ENCODE measurements around the gene PRPS1L1. TPM values are rescaled to one million over a fixed set of nuclear protein-coding genes. Genes with fewer than 3 reads are reported as not detected.
A peak's percentile ranks its signal among the peaks of the same experiment; 100 is the strongest.

PRPS1L1 gene
- total RNA-seq, 1 experiment from 2014 or later = not detected

DNA sequence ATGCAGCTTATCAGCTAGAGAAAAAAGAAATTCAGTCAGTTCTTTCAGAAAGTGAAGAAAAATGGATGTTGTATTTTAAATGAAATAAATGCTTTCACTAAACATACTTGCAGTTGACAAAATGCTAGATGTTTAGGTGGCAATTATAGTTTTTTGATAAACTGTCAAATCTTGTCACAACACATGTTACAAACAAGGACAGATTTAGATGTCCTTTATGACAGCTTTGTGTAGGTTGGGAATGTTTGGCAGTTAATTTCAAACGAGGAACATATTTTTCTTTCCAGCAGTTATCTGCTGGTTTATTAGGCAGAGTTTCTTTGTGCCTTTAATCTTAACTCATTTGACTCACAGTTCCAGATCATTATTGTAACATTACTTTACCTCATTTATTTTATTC, 3.1 kb upstream of the PRPS1L1 start:
- no peak for TF ChIP-seq EZH2 (IDR thresholded peaks at IDR 0.05; ENCODE audit: borderline replicate concordance, low read depth, low read length, poor library complexity, severe bottlenecking)
- TF ChIP-seq, protein P1, sequence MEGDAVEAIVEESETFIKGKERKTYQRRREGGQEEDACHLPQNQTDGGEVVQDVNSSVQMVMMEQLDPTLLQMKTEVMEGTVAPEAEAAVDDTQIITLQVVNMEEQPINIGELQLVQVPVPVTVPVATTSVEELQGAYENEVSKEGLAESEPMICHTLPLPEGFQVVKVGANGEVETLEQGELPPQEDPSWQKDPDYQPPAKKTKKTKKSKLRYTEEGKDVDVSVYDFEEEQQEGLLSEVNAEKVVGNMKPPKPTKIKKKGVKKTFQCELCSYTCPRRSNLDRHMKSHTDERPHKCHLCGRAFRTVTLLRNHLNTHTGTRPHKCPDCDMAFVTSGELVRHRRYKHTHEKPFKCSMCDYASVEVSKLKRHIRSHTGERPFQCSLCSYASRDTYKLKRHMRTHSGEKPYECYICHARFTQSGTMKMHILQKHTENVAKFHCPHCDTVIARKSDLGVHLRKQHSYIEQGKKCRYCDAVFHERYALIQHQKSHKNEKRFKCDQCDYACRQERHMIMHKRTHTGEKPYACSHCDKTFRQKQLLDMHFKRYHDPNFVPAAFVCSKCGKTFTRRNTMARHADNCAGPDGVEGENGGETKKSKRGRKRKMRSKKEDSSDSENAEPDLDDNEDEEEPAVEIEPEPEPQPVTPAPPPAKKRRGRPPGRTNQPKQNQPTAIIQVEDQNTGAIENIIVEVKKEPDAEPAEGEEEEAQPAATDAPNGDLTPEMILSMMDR (conservative IDR thresholded peaks at IDR 0.05; ENCODE audit: low read depth, low read length) = no peak
- ChIA-PET POLR2A (ENCODE audit: low non-redundant PET) (no interaction called here), CTCF (no interaction called here)
- no peaks in the 10 kb centered on the region for H3K9me3 ChIP-seq (ENCODE audit: low read depth, low read length, poor library complexity, severe bottlenecking)
- intact Hi-C loops (cut with micrococcal nuclease; ENCODE audit: unreplicated experiment) = no loop called here
- H3K27me3 ChIP-seq (replicated peaks; ENCODE audit: insufficient read depth, low read depth, low read length, poor library complexity) = no peaks in the 10 kb centered on the region
- no peak for DNase-seq (ENCODE audit: low spot score)
- H3K4me1 ChIP-seq (ENCODE audit: insufficient read depth, low read length, poor library complexity, severe bottlenecking) = no peaks in the 10 kb centered on the region
- no peaks in the 10 kb centered on the region for H3K36me3 ChIP-seq (ENCODE audit: insufficient read depth, low read length, poor library complexity, severe bottlenecking)
- H3K27ac ChIP-seq (ENCODE audit: low read depth, low read length, poor library complexity, severe bottlenecking) = no peak overlapping the region
- no TSS peak for BruUV-seq (replicated peaks)
- H3K4me3 ChIP-seq (ENCODE audit: low read depth, low read length, poor library complexity, severe bottlenecking) = no peak overlapping the region

- Histone ChIP-seq H3K4me3 (ENCODE audit: low read depth, low read length, poor library complexity, severe bottlenecking) (no peak overlapping the region), H3K9me3 (ENCODE audit: low read depth, low read length, poor library complexity, severe bottlenecking) (no peaks in the 10 kb centered on the region), H3K36me3 (ENCODE audit: insufficient read depth, low read length, poor library complexity, severe bottlenecking) (no peaks in the 10 kb centered on the region), H3K27me3 (replicated peaks; ENCODE audit: insufficient read depth, low read depth, low read length, poor library complexity) (no peaks in the 10 kb centered on the region), H3K27ac (ENCODE audit: low read depth, low read length, poor library complexity, severe bottlenecking) (peak overlapping the region; percentile 36), H3K4me1 (ENCODE audit: insufficient read depth, low read length, poor library complexity, severe bottlenecking) (peaks cover 15% of the 10 kb centered on the region)
- CTCF ChIA-PET = no interaction called here
- BruUV-seq (replicated peaks) = no TSS peak
- TF ChIP-seq, protein P1 (conservative IDR thresholded peaks at IDR 0.05; ENCODE audit: low read depth, low read length) = no peak
- TF ChIP-seq EZH2 (IDR thresholded peaks at IDR 0.05; ENCODE audit: borderline replicate concordance, low read depth, low read length, poor library complexity, severe bottlenecking) = no peak
- POLR2A ChIA-PET (ENCODE audit: low non-redundant PET) = no interaction called here
- intact Hi-C loops (cut with micrococcal nuclease; ENCODE audit: unreplicated experiment) = no loop called here
- DNase-seq (ENCODE audit: low spot score) = peak; percentile 40
These were observed 7.4 kb downstream of the PRPS1L1 start for GRCh38 chr7:18020138-18020715.

DNA sequence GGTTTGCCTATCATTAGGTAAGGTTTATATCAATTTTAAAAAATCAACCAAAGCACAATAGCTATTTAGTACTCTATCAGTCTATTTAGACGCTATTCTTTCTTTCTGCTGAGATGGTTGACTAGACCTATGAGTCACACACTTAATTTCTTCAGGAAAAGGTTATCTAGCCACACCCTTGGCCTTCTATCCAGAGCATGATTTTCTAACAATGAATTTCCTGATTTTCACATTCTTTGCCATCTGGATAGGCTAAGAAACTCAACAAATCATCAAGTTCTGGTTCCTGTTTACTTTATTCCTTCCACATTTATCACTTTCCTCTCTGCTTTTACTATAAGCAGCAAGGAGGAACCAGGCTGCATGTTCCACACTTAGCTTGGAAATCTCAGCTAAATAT, 8.1 kb downstream of the PRPS1L1 start:
- Histone ChIP-seq H3K27ac (ENCODE audit: low read depth, low read length, poor library complexity, severe bottlenecking) (peak overlapping the region; percentile 36), H3K4me3 (ENCODE audit: low read depth, low read length, poor library complexity, severe bottlenecking) (no peak overlapping the region), H3K36me3 (ENCODE audit: insufficient read depth, low read length, poor library complexity, severe bottlenecking) (no peaks in the 10 kb centered on the region), H3K4me1 (ENCODE audit: insufficient read depth, low read length, poor library complexity, severe bottlenecking) (peaks cover 15% of the 10 kb centered on the region), H3K27me3 (replicated peaks; ENCODE audit: insufficient read depth, low read depth, low read length, poor library complexity) (no peaks in the 10 kb centered on the region), H3K9me3 (ENCODE audit: low read depth, low read length, poor library complexity, severe bottlenecking) (no peaks in the 10 kb centered on the region)
- ChIA-PET CTCF (no interaction called here), POLR2A (ENCODE audit: low non-redundant PET) (no interaction called here)
- intact Hi-C loops (cut with micrococcal nuclease; ENCODE audit: unreplicated experiment) = no loop called here
- TF ChIP-seq EZH2 (IDR thresholded peaks at IDR 0.05; ENCODE audit: borderline replicate concordance, low read depth, low read length, poor library complexity, severe bottlenecking) = no peak
- TF ChIP-seq, protein P1 (conservative IDR thresholded peaks at IDR 0.05; ENCODE audit: low read depth, low read length) = no peak
- no TSS peak for BruUV-seq (replicated peaks)
- DNase-seq (ENCODE audit: low spot score) = peak; percentile 79

All from A673 (cell line).